ENCODE data around the gene SPATA20. TPM values are rescaled to one million over a fixed set of nuclear protein-coding genes. Genes with fewer than 3 reads are reported as not detected.

Gene SPATA20
- total RNA-seq, 2 donors from 2014 or later: 65.6 to 75.2 TPM

DNA sequence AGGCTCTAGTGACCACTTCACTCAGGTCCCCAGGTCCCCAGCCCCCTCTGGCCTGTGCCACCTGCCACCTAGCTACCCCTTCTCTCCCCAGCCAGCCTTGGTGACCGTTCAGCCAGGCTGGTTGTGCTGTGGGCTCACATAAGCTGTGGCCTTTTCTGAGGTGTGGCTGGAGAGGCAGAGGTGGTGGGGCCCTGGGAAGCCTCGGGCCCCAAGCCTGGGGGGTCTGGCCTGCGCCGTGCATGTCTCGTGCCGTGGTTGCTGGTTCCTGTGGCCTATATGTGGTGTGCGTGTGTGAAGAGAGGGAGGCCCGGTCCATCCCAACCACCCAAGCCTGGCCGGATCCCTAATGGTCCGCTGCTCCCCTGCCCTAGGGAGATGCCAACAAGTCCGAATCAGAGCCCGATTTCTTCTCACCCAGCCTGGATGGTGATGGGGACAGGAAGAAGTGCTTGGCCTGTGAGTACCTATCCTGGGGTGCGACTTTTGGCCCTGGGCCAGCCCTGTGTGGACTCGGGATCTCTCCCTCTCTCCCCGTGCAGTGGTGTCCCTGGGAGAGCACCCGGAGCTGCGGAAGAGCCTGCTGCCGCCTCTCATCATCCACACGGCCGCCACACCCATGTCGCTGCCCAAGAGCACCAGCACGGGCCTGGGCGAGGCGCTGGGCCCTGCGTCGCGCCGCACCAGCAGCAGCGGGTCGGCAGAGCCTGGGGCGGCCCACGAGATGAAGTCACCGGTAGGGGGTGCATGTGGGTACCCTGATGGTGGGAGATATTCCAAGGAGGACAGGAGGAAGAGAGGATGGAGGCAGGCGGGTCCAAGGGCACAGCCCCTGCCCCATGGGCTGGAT is 49.4 kb downstream of the SPATA20 start:
- Histone ChIP-seq H3K27me3 (no peaks in the 10 kb centered on the region), H3K27ac (no peak overlapping the region), H3K36me3 (replicated peaks in 1 of 2; ENCODE audit: insufficient read depth in 1 of 2, low read depth in 2 of 2) (no peaks in the 10 kb centered on the region), H3K4me3 (no peak overlapping the region), H3K9me3 (no peaks in the 10 kb centered on the region), H3K4me1 (peaks cover 7% of the 10 kb centered on the region)
- ATAC-seq (no peak), DNase-seq (no peak)
- 80 to 82% methylated on average over 19 to 34 of the region's 34 CpGs for WGBS, 2 donors
- intact Hi-C loops (cut with DNase I): no loop called here
- TF ChIP-seq, protein P1, sequence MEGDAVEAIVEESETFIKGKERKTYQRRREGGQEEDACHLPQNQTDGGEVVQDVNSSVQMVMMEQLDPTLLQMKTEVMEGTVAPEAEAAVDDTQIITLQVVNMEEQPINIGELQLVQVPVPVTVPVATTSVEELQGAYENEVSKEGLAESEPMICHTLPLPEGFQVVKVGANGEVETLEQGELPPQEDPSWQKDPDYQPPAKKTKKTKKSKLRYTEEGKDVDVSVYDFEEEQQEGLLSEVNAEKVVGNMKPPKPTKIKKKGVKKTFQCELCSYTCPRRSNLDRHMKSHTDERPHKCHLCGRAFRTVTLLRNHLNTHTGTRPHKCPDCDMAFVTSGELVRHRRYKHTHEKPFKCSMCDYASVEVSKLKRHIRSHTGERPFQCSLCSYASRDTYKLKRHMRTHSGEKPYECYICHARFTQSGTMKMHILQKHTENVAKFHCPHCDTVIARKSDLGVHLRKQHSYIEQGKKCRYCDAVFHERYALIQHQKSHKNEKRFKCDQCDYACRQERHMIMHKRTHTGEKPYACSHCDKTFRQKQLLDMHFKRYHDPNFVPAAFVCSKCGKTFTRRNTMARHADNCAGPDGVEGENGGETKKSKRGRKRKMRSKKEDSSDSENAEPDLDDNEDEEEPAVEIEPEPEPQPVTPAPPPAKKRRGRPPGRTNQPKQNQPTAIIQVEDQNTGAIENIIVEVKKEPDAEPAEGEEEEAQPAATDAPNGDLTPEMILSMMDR (IDR thresholded peaks at IDR 0.05): no peak

DNA sequence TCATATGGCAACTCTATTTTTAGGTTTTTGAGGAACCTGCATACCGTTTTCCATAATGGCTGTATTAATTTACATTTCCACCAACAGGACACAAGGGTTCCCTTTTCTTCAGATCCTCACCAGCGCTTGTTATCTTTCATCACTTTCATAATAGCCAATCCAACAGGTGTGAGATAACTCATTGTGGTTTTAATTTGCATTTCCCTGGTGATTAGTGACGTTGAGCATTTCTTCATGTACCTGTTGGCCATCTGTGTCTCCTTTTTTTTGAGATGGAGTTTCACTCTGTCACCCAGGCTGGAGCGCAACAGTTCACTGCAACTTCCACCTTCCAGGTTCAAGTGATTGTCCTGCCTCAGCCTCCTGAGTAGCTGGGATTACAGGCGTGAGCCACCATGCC is 51.5 kb downstream of the SPATA20 start:
- no peak overlapping the region for H3K27ac ChIP-seq
- H3K9me3 ChIP-seq: no peaks in the 10 kb centered on the region
- no peak for ATAC-seq
- intact Hi-C loops (cut with DNase I): no loop called here
- H3K4me3 ChIP-seq: no peak overlapping the region
- H3K36me3 ChIP-seq (replicated peaks in 1 of 2; ENCODE audit: insufficient read depth in 1 of 2, low read depth in 2 of 2): no peaks in the 10 kb centered on the region
- H3K4me1 ChIP-seq: peaks cover 1% of the 10 kb centered on the region
- 75 to 76% methylated on average over 5 of the region's 5 CpGs for WGBS, 2 donors
- TF ChIP-seq POLR2A (IDR thresholded peaks at IDR 0.05): no peak
- TF ChIP-seq, protein P1 (IDR thresholded peaks at IDR 0.05): no peak
- no peaks in the 10 kb centered on the region for H3K27me3 ChIP-seq
- no peak for DNase-seq

DNA sequence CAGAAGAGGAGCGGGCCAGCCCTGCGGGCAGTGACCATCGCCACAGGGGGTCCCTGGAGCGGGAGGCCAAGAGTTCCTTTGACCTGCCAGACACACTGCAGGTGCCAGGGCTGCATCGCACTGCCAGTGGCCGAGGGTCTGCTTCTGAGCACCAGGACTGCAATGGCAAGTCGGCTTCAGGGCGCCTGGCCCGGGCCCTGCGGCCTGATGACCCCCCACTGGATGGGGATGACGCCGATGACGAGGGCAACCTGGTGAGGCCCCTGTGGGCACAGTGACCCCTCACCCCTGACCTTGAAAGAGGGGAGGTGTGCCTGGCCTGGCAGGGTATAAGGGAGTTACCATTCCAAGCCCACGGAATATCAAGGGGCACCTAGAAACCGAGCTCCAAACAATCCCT is 52.6 kb downstream of the SPATA20 start:
- 86 to 95% methylated on average over 9 to 14 of the region's 15 CpGs for WGBS, 2 donors
- intact Hi-C loops (cut with DNase I): no loop called here
- Histone ChIP-seq H3K4me3 (no peak overlapping the region), H3K27me3 (no peaks in the 10 kb centered on the region), H3K9me3 (no peaks in the 10 kb centered on the region), H3K4me1 (peaks cover 5% of the 10 kb centered on the region), H3K36me3 (replicated peaks in 1 of 2; ENCODE audit: insufficient read depth in 1 of 2, low read depth in 2 of 2) (no peaks in the 10 kb centered on the region), H3K27ac (no peak overlapping the region)
- DNase-seq: no peak
- no peak for ATAC-seq
- no peak for TF ChIP-seq POLR2A (IDR thresholded peaks at IDR 0.05)
- TF ChIP-seq, protein P1 (IDR thresholded peaks at IDR 0.05): no peak

DNA sequence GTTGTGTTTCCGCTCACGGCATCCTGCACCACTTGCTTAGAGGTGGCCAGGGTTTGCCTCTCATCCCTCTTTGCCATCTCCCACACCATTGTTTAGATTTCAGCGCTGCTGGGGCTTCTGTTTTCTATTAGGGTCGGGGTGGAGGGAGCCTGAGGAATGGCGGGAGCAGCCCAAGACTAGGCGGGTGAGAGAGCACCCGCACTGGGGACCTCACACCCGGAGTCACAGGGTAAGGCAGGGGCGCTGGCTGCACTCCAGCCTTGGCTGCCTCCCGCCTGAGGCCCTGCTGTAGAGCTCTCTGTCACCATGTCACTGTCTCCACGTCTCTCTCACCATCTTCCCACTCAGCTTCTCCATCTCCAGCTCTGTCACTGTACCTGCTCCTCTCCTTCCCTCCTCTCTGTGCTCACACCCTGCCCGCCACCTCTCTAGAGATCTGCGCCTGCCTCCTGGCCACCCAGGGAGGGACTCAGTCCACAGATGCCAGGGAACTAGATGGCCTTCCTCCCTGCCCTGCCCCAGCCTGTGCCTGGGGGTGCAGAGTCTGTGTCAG is 54.9 kb downstream of the SPATA20 start:
- H3K4me1 ChIP-seq: peaks cover 8% of the 10 kb centered on the region
- WGBS, 2 donors: 67 to 74% methylated on average over 13 of the region's 13 CpGs
- DNase-seq: no peak
- intact Hi-C loops (cut with DNase I): no loop called here
- H3K27me3 ChIP-seq: no peaks in the 10 kb centered on the region
- no peak for ATAC-seq
- no peak overlapping the region for H3K27ac ChIP-seq
- no peaks in the 10 kb centered on the region for H3K9me3 ChIP-seq
- no peaks in the 10 kb centered on the region for H3K36me3 ChIP-seq (replicated peaks in 1 of 2; ENCODE audit: insufficient read depth in 1 of 2, low read depth in 2 of 2)
- TF ChIP-seq, protein P1 (IDR thresholded peaks at IDR 0.05): no peak
- TF ChIP-seq POLR2A (IDR thresholded peaks at IDR 0.05): no peak
- H3K4me3 ChIP-seq: no peak overlapping the region
